ENCODE measurements around the gene TSEN2.

Gene TSEN2

DNA sequence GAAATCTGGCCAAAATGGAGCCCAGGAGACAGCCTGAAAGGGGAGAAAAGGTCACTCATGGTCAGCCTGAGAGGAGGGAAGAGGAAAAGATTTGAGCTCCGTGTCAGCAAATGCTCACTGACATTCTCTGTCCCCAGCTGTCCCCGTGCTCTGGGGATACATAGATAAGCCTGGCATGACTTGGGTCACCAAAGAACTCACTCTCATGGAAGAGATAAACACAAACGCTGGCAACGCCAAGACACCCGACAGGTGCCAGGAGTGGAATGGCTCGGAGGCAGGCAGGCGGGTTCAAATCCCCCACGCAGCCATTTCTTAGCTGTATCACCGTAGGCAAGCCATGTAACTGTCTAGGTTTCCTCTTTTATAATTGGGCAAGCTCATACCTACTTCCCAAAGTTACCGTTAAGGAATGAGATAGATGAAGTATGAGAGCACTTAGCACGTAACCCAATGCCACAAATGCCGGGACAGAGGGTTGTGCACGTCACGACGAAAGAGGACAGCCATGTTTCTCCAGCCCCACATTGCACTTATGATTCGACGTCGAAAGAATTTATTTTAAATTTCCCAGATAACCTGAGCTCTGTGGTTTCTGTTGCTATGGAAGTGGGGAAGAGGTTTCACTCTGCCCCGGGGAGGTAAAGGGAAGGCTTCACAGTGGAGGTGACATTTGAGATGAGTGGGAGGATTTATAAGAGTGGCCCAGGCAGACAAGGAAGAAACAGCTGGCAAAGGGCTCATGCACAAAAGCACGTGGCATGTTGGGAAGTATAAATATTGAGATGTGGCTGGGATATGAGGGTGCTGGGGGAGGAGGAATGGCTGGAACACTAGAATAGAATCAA lies 41.4 kb upstream of the TSEN2 start:
- Histone ChIP-seq H2BK5ac (ENCODE audit: low read depth, low read length, poor library complexity, severe bottlenecking) (no peak overlapping the region), H3K79me1 (replicated peaks; ENCODE audit: low read length, poor library complexity, severe bottlenecking) (no peaks in the 10 kb centered on the region), H3K27me3 (ENCODE audit: control insufficient read depth in 1 of 2, insufficient read depth in 1 of 2, low read length in 2 of 2) (no peaks in the 10 kb centered on the region), H4K91ac (ENCODE audit: low read length) (no peak overlapping the region), H4K8ac (ENCODE audit: low read length) (no peak overlapping the region), H2AK5ac (ENCODE audit: low read length, severe bottlenecking) (peak overlapping the region; percentile 42), H3K23ac (ENCODE audit: low read length in 2 of 2) (no peak overlapping the region), H3K4me2 (ENCODE audit: low read length, poor library complexity, severe bottlenecking) (no peak overlapping the region), H3K18ac (ENCODE audit: low read depth in 1 of 2, low read length in 2 of 2) (no peak overlapping the region), H3K4me3 (ENCODE audit: insufficient read depth in 1 of 2, low read depth in 1 of 2, low read length in 2 of 2) (no peak overlapping the region), H3K14ac (ENCODE audit: low read length in 2 of 2) (no peak overlapping the region), H3K9me3 (ENCODE audit: control insufficient read depth, low read length) (no peaks in the 10 kb centered on the region), H2BK15ac (ENCODE audit: low read depth, poor library complexity, severe bottlenecking) (no peak overlapping the region), H3K9ac (ENCODE audit: low read length) (no peak overlapping the region), H3K27ac (ENCODE audit: low read length, poor library complexity, severe bottlenecking) (no peak overlapping the region), H3K4ac (ENCODE audit: low read depth in 1 of 2, low read length in 2 of 2) (no peak overlapping the region), H3K36me3 (ENCODE audit: control insufficient read depth in 1 of 2, insufficient read depth in 2 of 2, low read depth in 1 of 2, low read length in 2 of 2) (no peaks in the 10 kb centered on the region), H2BK120ac (ENCODE audit: low read depth, low read length) (no peak overlapping the region), H2AFZ (ENCODE audit: low read depth, low read length) (no peak overlapping the region), H2BK12ac (ENCODE audit: low read length in 2 of 2) (no peak overlapping the region), H3K4me1 (ENCODE audit: control insufficient read depth, insufficient read depth, low read depth, low read length) (peaks cover 36% of the 10 kb centered on the region)
- 88% methylated on average over 20 of the region's 20 CpGs for WGBS
- no peak for DNase-seq

DNA sequence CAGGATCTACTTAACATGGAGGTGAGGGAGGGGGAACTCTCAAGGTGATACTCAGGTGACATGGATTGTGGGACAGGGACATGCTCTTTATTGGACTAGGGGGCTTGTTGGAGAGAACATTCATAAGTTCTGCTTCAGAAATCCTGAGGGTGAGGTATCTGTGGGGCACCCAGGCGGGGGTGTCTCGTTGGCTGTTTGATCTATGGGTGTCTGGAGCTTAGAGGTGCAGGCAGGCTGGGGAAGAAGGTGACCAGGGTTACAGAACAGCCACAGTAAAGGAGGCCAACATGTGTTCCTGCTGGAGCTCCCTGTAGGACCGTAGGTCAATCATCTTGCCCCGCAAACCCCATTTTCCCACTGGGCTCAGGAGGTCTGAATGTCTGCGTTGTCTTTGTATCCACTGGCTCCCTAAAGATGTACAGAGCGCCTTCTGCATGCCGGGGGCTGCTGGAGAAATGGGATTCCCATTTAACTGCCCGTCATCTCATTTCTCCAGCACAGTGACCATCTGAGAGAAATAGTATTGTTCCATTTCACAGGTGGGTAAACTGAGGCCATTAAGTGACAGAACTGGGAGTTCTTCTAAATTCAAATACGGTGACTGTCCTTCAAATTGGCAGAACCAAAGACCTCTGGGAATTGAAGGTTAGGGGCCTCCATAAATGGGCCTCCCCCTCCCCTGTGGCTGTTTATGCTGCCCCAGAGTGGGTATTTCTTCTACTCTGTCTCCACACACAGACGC lies 40.3 kb upstream of the TSEN2 start:
- H3K18ac ChIP-seq (ENCODE audit: low read depth in 1 of 2, low read length in 2 of 2) = no peak overlapping the region
- H3K27ac ChIP-seq (ENCODE audit: low read length, poor library complexity, severe bottlenecking) = peak overlapping the region; percentile 80
- DNase-seq = no peak
- no peak overlapping the region for H3K14ac ChIP-seq (ENCODE audit: low read length in 2 of 2)
- H2AFZ ChIP-seq (ENCODE audit: low read depth, low read length) = no peak overlapping the region
- no peaks in the 10 kb centered on the region for H3K79me1 ChIP-seq (replicated peaks; ENCODE audit: low read length, poor library complexity, severe bottlenecking)
- H2BK15ac ChIP-seq (ENCODE audit: low read depth, poor library complexity, severe bottlenecking) = no peak overlapping the region
- no peaks in the 10 kb centered on the region for H3K36me3 ChIP-seq (ENCODE audit: control insufficient read depth in 1 of 2, insufficient read depth in 2 of 2, low read depth in 1 of 2, low read length in 2 of 2)
- peak overlapping the region; percentile 86 for H2AK5ac ChIP-seq (ENCODE audit: low read length, severe bottlenecking)
- H4K91ac ChIP-seq (ENCODE audit: low read length) = no peak overlapping the region
- H2BK5ac ChIP-seq (ENCODE audit: low read depth, low read length, poor library complexity, severe bottlenecking) = no peak overlapping the region
- H3K4me3 ChIP-seq (ENCODE audit: insufficient read depth in 1 of 2, low read depth in 1 of 2, low read length in 2 of 2) = no peak overlapping the region
- no peak overlapping the region for H3K23ac ChIP-seq (ENCODE audit: low read length in 2 of 2)
- H3K4me2 ChIP-seq (ENCODE audit: low read length, poor library complexity, severe bottlenecking) = peak overlapping the region; percentile 51
- peaks cover 36% of the 10 kb centered on the region for H3K4me1 ChIP-seq (ENCODE audit: control insufficient read depth, insufficient read depth, low read depth, low read length)
- H3K27me3 ChIP-seq (ENCODE audit: control insufficient read depth in 1 of 2, insufficient read depth in 1 of 2, low read length in 2 of 2) = no peaks in the 10 kb centered on the region
- H3K4ac ChIP-seq (ENCODE audit: low read depth in 1 of 2, low read length in 2 of 2) = no peak overlapping the region
- 93% methylated on average over 10 of the region's 10 CpGs for WGBS
- H2BK12ac ChIP-seq (ENCODE audit: low read length in 2 of 2) = no peak overlapping the region
- no peak overlapping the region for H2BK120ac ChIP-seq (ENCODE audit: low read depth, low read length)
- no peaks in the 10 kb centered on the region for H3K9me3 ChIP-seq (ENCODE audit: control insufficient read depth, low read length)
- H4K8ac ChIP-seq (ENCODE audit: low read length) = peak overlapping the region; percentile 73
- H3K9ac ChIP-seq (ENCODE audit: low read length) = no peak overlapping the region

DNA sequence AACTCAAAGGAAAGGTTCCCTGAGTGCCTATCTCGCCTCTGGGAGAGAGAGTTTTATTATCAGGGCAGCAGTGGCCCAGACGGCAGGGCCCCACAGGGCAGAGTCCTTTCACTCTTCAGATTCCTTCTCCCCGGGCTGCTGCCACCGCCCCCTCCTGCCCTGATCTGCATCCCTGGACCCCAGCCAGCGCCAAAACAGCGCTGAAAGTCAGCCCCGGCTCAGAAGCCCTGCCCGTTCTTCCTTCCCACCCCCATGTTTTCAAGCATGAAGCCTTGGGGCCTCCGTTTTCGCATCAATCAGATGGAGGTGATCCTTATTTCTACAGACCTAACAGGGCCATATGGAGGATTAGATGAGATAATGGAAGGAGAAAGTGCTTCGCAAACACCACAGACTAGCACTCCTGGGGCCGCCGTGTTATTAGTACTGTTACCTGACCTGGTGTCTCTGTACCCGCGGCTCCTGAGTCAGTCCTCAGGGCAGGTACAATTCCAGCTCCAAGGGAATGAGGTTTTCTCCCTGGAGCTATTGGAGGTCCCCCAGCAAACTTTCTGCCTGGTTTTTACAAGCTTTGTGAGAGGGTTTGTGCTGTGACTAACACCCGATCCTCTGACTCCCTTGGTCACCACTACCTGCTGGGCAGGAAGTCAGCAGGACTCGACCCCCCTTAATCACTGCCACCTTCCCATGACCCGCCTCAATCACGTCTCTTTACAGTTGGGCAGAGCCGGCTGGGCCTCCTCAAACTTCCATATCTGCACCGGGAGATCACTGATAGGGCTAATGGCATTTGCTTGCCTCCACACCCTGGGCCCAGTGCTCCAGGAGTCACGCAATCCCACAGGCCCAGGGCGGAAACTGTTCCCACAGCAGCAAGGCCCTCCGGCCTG lies 39.5 kb upstream of the TSEN2 start:
- H2BK120ac ChIP-seq (ENCODE audit: low read depth, low read length) = no peak overlapping the region
- no peak overlapping the region for H4K91ac ChIP-seq (ENCODE audit: low read length)
- no peaks in the 10 kb centered on the region for H3K79me1 ChIP-seq (replicated peaks; ENCODE audit: low read length, poor library complexity, severe bottlenecking)
- no peak overlapping the region for H3K4me3 ChIP-seq (ENCODE audit: insufficient read depth in 1 of 2, low read depth in 1 of 2, low read length in 2 of 2)
- peak overlapping the region in 1 of 2 experiments; percentile 32 for H2BK12ac ChIP-seq (ENCODE audit: low read length in 2 of 2)
- peak; percentile 22 for DNase-seq
- peak overlapping the region; percentile 63 for H2AK5ac ChIP-seq (ENCODE audit: low read length, severe bottlenecking)
- no peak overlapping the region for H2AFZ ChIP-seq (ENCODE audit: low read depth, low read length)
- H3K4me1 ChIP-seq (ENCODE audit: control insufficient read depth, insufficient read depth, low read depth, low read length) = peaks cover 35% of the 10 kb centered on the region
- H4K8ac ChIP-seq (ENCODE audit: low read length) = peak overlapping the region; percentile 73
- H3K23ac ChIP-seq (ENCODE audit: low read length in 2 of 2) = no peak overlapping the region
- H2BK5ac ChIP-seq (ENCODE audit: low read depth, low read length, poor library complexity, severe bottlenecking) = no peak overlapping the region
- peak overlapping the region; percentile 80 for H3K27ac ChIP-seq (ENCODE audit: low read length, poor library complexity, severe bottlenecking)
- H3K18ac ChIP-seq (ENCODE audit: low read depth in 1 of 2, low read length in 2 of 2) = peak overlapping the region in 1 of 2 experiments; percentile 24
- H3K9ac ChIP-seq (ENCODE audit: low read length) = no peak overlapping the region
- peak overlapping the region; percentile 51 for H3K4me2 ChIP-seq (ENCODE audit: low read length, poor library complexity, severe bottlenecking)
- H3K36me3 ChIP-seq (ENCODE audit: control insufficient read depth in 1 of 2, insufficient read depth in 2 of 2, low read depth in 1 of 2, low read length in 2 of 2) = no peaks in the 10 kb centered on the region
- WGBS = 28% methylated on average over 22 of the region's 24 CpGs
- H3K9me3 ChIP-seq (ENCODE audit: control insufficient read depth, low read length) = no peaks in the 10 kb centered on the region
- H3K27me3 ChIP-seq (ENCODE audit: control insufficient read depth in 1 of 2, insufficient read depth in 1 of 2, low read length in 2 of 2) = no peaks in the 10 kb centered on the region
- no peak overlapping the region for H3K14ac ChIP-seq (ENCODE audit: low read length in 2 of 2)
- no peak overlapping the region for H3K4ac ChIP-seq (ENCODE audit: low read depth in 1 of 2, low read length in 2 of 2)
- no peak overlapping the region for H2BK15ac ChIP-seq (ENCODE audit: low read depth, poor library complexity, severe bottlenecking)

Measured in mesenchymal stem cell (in vitro differentiated cells and primary cell).